HepG2 (cell line): ENCODE measurements around the gene MTO1. TPM values are rescaled to one million over a fixed set of nuclear protein-coding genes. Genes with fewer than 3 reads are reported as not detected.
"Not testable (repeated sequence)": the region's sequence is repeated elsewhere in the genome, so short reads cannot be mapped to it uniquely, and the experiment has no call there.

Experiments used
- ATAC-seq: fragments of 200-7000 bp; cut with Tn5 transposase; 3 replicates; pipeline ENCODE4 v1.9.1; 2020; ENCODE audit warnings: mild to moderate bottlenecking, moderate library complexity
- BruUV-seq: library from RNA; stranded (reverse); fragments of 400-500 nt; replicated peaks from 2 replicates; lab custom pipeline; 2021; lab: Mats Ljungman, UMichigan
- CTCF ChIA-PET: fragments of 300-600 bp; formaldehyde crosslinking; extraction: SDS; loops from one replicate; lab custom pipeline; 2021; ENCODE audit warnings: low total read pairs, inconsistent platforms, low intra/inter-chr PET ratio; lab: Yijun Ruan, JAX
- POLR2A ChIA-PET: fragments of 350-600 bp; sonication (Branson Sonifier 250); formaldehyde crosslinking; loops from one replicate; lab custom pipeline; 2020; ENCODE audit warnings: antibody characterized with exemption, inconsistent platforms; lab: Yijun Ruan, JAX
- DNase-seq: peaks from one replicate; pipeline ENCODE4 v3.0.0-alpha.2; 2015; ENCODE audit warnings: low spot score
- FAIRE-seq: peaks from 3 replicates; lab custom pipeline; 2011; peaks lifted over from hg19 to GRCh38; lab: Jason Lieb, UNC
- H2AFZ ChIP-seq: one replicate; pipeline ENCODE4 v1.6.1; 2011; ENCODE audit warnings: low read length, inconsistent platforms
- H3K27ac ChIP-seq: fragments of 300-600 bp; 3 replicates; pipeline ENCODE4 v1.8.0; 2011; ENCODE audit warnings: mixed run types, mild to moderate bottlenecking, mixed read lengths, low read length, inconsistent platforms; ENCODE audit not compliant: insufficient read depth; ENCODE audit errors: extremely low read length
- H3K27me3 ChIP-seq, 2 experiments: fragments of 200-600 bp in 1 of 2; 2 replicates in 1 of 2; 3 replicates in 1 of 2; pipeline versions ENCODE4 v1.6.0 to v1.8.0; 2011; ENCODE audit warnings: low read length in 2 of 2, mild to moderate bottlenecking in 2 of 2, moderate library complexity in 2 of 2, inconsistent platforms in 1 of 2; ENCODE audit not compliant: insufficient read depth in 2 of 2, control insufficient read depth in 1 of 2
- H3K36me3 ChIP-seq, 2 experiments: fragments of 200-600 bp in 1 of 2; replicated peaks in 1 of 2; 2 replicates in 1 of 2; 3 replicates in 1 of 2; pipeline versions ENCODE4 v1.5.1 to v1.8.0; 2011; ENCODE audit warnings: low read length in 2 of 2, inconsistent platforms in 1 of 2; ENCODE audit not compliant: insufficient read depth in 2 of 2, control insufficient read depth in 1 of 2
- H3K4me1 ChIP-seq: 2 replicates; pipeline ENCODE4 v1.5.1; 2012; ENCODE audit warnings: low read length, inconsistent platforms; ENCODE audit not compliant: insufficient read depth
- H3K4me2 ChIP-seq: 2 replicates; pipeline ENCODE4 v1.6.0; 2011; ENCODE audit warnings: low read depth, low read length, inconsistent platforms
- H3K4me3 ChIP-seq, 3 experiments: fragments of 200-600 bp in 1 of 3; sonication (generic), shearing (Covaris generic) in 1 of 3; replicated peaks in 1 of 3; 2 replicates each; pipeline ENCODE4 v1.5.1; 2011 to 2016; ENCODE audit warnings: low read length in 3 of 3, inconsistent platforms in 2 of 3, low read depth in 2 of 3, mild to moderate bottlenecking in 2 of 3, control low read depth in 1 of 3, mixed read lengths in 1 of 3; ENCODE audit not compliant: insufficient read depth in 1 of 3
- H3K79me2 ChIP-seq: one replicate; pipeline ENCODE4 v1.6.1; 2011; ENCODE audit warnings: low read length, inconsistent platforms; ENCODE audit not compliant: insufficient read depth
- H3K9ac ChIP-seq: 2 replicates; pipeline ENCODE4 v1.6.0; 2011; ENCODE audit warnings: mild to moderate bottlenecking, low read depth, low read length, inconsistent platforms; ENCODE audit not compliant: insufficient read depth
- H3K9me3 ChIP-seq: 2 replicates; pipeline ENCODE4 v1.5.1; 2012; ENCODE audit warnings: mild to moderate bottlenecking, low read length
- H4K20me1 ChIP-seq: 2 replicates; pipeline ENCODE4 v1.6.0; 2011; ENCODE audit warnings: inconsistent platforms, mild to moderate bottlenecking, low read length, moderate library complexity; ENCODE audit not compliant: insufficient read depth
- CEBPB ChIP-seq: IDR thresholded peaks from 2 replicates; pipeline ENCODE4 v1.6.1; 2011; ENCODE audit warnings: low read depth, low read length, improper control_type of control experiment, borderline replicate concordance
- GLI4 ChIP-seq: sonication (generic); formaldehyde crosslinking; IDR thresholded peaks from 2 replicates; pipeline ENCODE4 v1.5.1; 2020; ENCODE audit warnings: missing genetic modification reagents, mild to moderate bottlenecking, moderate library complexity, borderline replicate concordance
- KLF11 ChIP-seq: IDR thresholded peaks from 2 replicates; pipeline ENCODE4 v1.6.1; 2016; ENCODE audit warnings: missing compliant biosample characterization
- NONO ChIP-seq, 2 experiments: fragments of 450-650 bp in 1 of 2; sonication (generic) in 1 of 2; formaldehyde crosslinking in 1 of 2; IDR thresholded peaks in 1 of 2; conservative IDR thresholded peaks in 1 of 2; 2 replicates each; pipeline versions ENCODE4 v1.6.1 to v1.8.0; 2017 to 2022; ENCODE audit warnings: mild to moderate bottlenecking in 1 of 2, missing genetic modification reagents in 1 of 2, moderate library complexity in 1 of 2
- SIN3A ChIP-seq: IDR thresholded peaks from 2 replicates; pipeline ENCODE4 v1.6.1; 2011; ENCODE audit warnings: low read depth, mild to moderate bottlenecking, control low read depth, low read length, borderline replicate concordance
- ZFP37 ChIP-seq: sonication (generic); formaldehyde crosslinking; IDR thresholded peaks from 2 replicates; pipeline ENCODE4 v1.4.0; 2020; ENCODE audit warnings: missing genetic modification reagents, borderline replicate concordance
- ZNF331 ChIP-seq: sonication (generic); formaldehyde crosslinking; IDR thresholded peaks from 2 replicates; pipeline ENCODE4 v1.4.0; 2020; ENCODE audit warnings: missing genetic modification reagents
- WGBS: methylation state at CpG from one replicate; pipeline ENCODE4 v1.1.6; 2017; ENCODE audit warnings: low lambda C conversion rate; 5-methylcytosine and 5-hydroxymethylcytosine counted together
- in situ Hi-C: cut with HindIII; loops from 2 replicates; pipeline ENCODE4 v1.10.0; 2017; ENCODE audit warnings: low pct_unique_long_range_greater_than_20kb; ENCODE audit not compliant: extremely low pct_ligation_motif_present
- intact Hi-C: fragments of 100-400 bp; cut with micrococcal nuclease; formaldehyde crosslinking; loops from one replicate; pipeline ENCODE4 v1.10.0; 2022; ENCODE audit not compliant: unreplicated experiment
- polyA plus RNA-seq, 8 experiments: library from polyadenylated mRNA; depleted of rRNA in 3 of 8; stranded (reverse) in 7 of 8; unstranded in 1 of 8; fragments of >200 nt; fragmentation: Illumina TruSeq in 4 of 8; extraction: Trizol in 4 of 8; gene quantifications; 2 replicates each; pipeline versions ENCODE4 v1.2.1 to v1.2.3, GENCODE V29; 2011 to 2016; ENCODE audit warnings: low read depth in 4 of 8, missing spikeins in 1 of 8, mixed read lengths in 1 of 8; ENCODE audit not compliant: insufficient read depth in 1 of 8
- total RNA-seq, 5 experiments: library from RNA; depleted of rRNA; stranded (reverse); fragments of >200 nt; fragmentation: Illumina TruSeq; extraction: Trizol; gene quantifications; 2 replicates each; pipeline ENCODE4 v1.2.3, GENCODE V29; 2016; ENCODE audit warnings: low read depth in 1 of 5
- TF ChIP-seq, protein P1 (sequence below): sonication (generic); formaldehyde crosslinking; IDR thresholded peaks from 2 replicates; pipeline ENCODE4 v1.4.0; 2020; ENCODE audit warnings: mild to moderate bottlenecking, missing genetic modification reagents
- TF ChIP-seq, protein P2 (sequence below): IDR thresholded peaks from 2 replicates; pipeline ENCODE4 v1.6.1; 2016; ENCODE audit warnings: missing genetic modification reagents, missing compliant biosample characterization

The MTO1 gene
- total and polyA plus RNA-seq, 2 of the 13 experiments (the other 11 are each of a cell fraction or from before 2014, with no cell fraction given) = 21.1 to 45.3 TPM

DNA sequence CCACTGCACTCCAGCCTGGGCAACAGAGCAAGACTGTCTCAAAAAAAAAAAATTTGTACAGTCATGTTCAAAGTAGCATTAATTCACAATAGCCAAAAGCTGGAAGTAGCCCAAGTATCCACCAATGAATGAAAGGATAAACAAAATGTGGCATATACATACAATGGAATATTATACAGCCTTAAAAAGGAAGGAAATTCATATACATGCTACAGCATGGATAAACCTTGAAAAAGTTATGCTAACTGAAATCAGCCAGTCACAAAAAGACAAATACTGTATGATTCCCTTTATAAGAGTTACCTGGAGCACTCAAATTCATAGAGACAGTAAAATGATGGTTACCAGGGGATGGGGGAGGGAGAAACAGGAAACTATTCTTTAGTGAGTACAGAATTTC is 43.6 kb downstream of the MTO1 start (continued):
- TF ChIP-seq, protein P1, sequence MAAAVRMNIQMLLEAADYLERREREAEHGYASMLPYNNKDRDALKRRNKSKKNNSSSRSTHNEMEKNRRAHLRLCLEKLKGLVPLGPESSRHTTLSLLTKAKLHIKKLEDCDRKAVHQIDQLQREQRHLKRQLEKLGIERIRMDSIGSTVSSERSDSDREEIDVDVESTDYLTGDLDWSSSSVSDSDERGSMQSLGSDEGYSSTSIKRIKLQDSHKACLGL = no peak
- TF ChIP-seq KLF11 (no peak), NONO (IDR thresholded peaks at IDR 0.05) (no peak), NONO (CRISPR knock-in tag; conservative IDR thresholded peaks at IDR 0.05) (no peak), ZFP37 (CRISPR knock-in tag) (no peak), ZNF331 (CRISPR knock-in tag) (no peak), SIN3A (no peak), GLI4 (no peak)
- TF ChIP-seq, protein P2, sequence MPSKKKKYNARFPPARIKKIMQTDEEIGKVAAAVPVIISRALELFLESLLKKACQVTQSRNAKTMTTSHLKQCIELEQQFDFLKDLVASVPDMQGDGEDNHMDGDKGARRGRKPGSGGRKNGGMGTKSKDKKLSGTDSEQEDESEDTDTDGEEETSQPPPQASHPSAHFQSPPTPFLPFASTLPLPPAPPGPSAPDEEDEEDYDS (CRISPR knock-in tag) = no peak

DNA sequence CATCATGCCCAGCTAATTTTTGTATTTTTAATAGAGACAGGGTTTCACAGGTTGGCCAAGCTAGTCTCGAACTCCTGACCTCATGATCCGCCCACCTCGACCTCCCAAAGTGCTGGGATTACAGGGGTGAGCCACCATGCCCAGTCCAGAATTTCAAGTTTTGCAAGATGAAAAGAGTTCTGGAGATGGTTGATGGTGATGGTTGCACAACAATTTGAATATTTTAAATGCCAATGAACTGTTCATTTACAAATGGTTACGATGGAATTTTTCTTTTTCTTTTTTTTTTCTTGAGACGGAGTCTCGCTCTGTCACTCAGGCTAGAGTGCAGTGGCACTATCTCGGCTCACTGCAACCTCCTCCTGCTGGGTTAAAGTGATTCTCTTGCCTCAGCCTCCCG is 44.2 kb downstream of the MTO1 start:
- BruUV-seq, H3K79me2 ChIP-seq, FAIRE-seq, H3K27me3 ChIP-seq, H3K4me3 ChIP-seq, ATAC-seq, in situ Hi-C loops, CTCF ChIA-PET, H2AFZ ChIP-seq, H3K9ac ChIP-seq, H4K20me1 ChIP-seq, H3K27ac ChIP-seq, H3K9me3 ChIP-seq, DNase-seq, intact Hi-C loops, H3K4me2 ChIP-seq, H3K4me1 ChIP-seq: not testable (repeated sequence)
- 0 out of 2 replicates have a peak, but pooled peaks have one; percentile 12 for TF ChIP-seq CEBPB
- POLR2A ChIA-PET = interaction anchor here (0.7 kb wide), 1 partner anchor 18 kb away, joined by 3 read pairs; no protein-coding TSS in a partner anchor
- WGBS = 94% methylated on average over 8 of the region's 8 CpGs
- H3K36me3 ChIP-seq = peaks cover 0 to 14% of the 10 kb centered on the region in 2 experiments; a peak in 4 of 5 replicates
